NCI-H2227 (cell line): ENCODE measurements around the gene FMR1NB.
A peak's percentile ranks its signal among the peaks of the same experiment; 100 is the strongest.

ENCODE experiments used
- DNase-seq: peaks from one replicate; lab custom pipeline; 2025; ENCODE audit not compliant: unreplicated experiment; lab: John Stamatoyannopoulos, UW

FMR1NB gene

DNA sequence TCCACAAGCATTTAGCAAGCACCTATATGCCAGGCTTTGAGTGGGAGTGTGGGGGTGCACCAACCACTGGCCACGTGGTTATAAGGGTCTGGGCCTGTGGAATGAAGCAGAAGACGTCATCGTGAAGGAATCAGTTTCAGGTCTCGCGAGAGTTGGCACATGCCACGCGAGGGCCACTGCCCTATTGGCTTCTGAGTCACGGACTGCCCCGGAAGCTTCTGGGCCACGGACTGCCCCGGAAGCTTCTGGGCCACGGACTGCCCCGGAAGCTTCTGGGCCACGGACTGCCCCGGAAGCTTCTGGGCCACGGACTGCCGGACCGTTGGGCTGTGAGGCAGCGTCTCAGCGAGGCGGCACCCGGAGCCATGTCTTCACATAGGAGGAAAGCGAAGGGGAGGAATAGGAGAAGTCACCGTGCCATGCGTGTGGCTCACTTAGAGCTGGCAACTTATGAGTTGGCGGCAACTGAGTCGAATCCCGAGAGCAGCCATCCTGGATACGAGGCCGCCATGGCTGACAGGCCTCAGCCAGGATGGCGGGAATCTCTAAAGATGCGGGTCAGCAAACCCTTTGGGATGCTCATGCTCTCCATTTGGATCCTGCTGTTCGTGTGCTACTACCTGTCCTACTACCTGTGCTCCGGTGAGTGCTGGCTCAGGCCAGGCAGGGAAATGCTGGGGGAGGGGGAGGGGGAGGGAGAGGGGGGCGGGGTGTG lies at the start of gene FMR1NB:
FMR1NB (plus strand) TSS at position 300 of the 715 bp plus-strand sequence; CDS start at position 366, 66 bp downstream.
- peak; percentile 32 for DNase-seq

DNA sequence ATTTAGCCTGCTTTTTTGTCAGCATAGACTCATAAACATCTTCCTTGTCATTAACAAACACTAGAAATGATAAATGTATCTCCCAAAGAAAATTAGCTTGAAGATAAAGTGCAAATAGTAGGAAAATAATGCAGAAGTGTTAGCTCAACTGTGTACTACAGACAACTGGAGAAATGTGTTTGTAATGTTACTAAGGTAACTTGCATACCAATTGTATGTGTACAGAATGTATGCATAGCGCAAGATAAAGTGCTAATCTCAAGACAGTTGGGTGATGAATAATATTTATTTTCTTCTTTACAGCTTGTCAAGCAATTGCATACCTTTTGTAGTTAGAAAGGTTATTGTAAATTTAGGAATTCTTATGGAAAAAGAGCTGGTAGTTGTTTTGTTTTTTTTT lies 47.3 kb upstream of the FMR1NB start:
- DNase-seq = no peak

DNA sequence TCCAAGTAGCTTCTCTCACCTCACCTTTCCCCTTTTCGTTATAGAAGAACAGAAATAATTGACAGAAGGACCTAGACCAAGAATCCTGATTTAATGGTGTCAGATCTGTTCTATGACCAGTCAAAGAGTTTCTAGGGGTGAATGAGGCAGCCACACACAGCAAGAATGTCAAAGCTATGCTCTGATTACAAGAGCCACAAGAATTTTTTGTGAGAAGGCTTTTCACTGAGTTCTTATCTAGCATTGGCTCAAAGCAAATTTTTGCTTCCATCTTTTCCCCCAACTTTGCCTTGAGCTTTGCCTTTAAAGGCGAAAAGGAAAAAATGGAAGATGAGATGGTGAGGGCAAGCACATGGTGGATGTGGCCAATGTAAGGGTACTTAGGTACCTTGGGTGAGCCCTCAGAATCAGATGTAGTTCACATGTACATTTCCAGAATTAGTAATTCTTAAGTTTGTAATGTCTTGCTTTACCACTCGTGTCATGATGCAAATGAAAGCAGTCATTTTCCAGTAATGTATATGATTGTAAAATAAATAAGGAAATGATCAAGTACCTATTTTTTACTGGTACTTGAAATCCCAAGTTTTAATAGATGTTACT lies 45.9 kb upstream of the FMR1NB start:
- no peak for DNase-seq

DNA sequence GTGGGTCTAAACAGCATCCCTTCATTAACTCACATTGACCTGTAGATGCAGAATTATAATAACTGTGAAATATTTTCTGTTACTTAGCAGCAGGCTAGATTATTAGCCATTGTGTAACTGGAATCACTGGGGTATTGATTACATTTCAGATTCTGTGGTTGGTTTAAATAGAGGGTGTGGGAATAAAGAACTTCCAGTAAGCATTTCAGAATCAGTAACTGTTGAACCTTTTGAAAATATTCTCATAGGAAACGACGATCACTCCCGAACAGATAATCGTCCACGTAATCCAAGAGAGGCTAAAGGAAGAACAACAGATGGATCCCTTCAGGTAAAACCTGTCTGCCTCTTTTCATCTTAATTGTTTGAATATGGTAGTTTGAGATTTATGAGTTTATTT lies 35.9 kb upstream of the FMR1NB start:
- no peak for DNase-seq

- DNase-seq = no peak
These were observed 32.6 kb upstream of the FMR1NB start for GRCh38 chrX:147948531-147948930.

GRCh38 chrX:147950352-147950751 lies 30.8 kb upstream of the FMR1NB start:
- DNase-seq = no peak

- DNase-seq = no peak
These were observed 27.2 kb upstream of the FMR1NB start for GRCh38 chrX:147953976-147954375.

DNA sequence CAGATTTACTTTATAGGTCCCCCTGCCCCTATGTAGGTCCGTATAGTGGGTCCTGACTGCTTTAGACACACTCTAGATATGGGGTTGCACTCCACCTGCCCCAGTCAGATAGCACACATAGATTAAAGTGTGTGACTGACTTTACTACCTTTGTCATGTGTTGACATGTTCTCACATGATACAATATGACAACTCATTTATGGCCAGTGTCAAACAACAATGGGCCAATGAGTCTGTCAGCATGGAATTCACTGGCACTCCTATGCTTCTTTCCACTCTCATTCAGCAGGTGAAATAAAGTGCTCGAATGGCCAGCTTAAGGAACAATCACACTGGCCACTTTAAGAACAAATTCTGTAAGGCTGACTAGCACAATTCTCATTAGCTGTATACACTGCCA lies 23.8 kb upstream of the FMR1NB start:
- no peak for DNase-seq

DNA sequence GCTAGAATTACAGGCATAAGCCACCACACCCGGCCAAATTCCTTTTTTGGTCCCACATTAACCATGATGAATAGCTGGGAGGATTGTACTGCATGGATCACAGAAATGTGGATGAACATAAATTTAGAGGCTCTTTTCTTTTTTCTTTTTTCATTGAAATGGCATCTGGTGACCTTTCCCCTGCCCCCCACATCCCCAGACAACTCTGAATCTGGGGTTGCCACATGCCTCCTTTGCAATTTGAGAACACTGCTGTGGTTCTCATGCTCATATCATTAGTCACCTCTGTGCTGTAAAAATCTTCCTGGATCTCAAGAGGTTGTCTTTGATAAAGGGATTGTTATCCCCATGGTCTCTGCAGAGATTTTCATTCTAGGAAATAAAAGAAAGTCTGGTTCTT lies 22.8 kb upstream of the FMR1NB start:
- DNase-seq = no peak

DNA sequence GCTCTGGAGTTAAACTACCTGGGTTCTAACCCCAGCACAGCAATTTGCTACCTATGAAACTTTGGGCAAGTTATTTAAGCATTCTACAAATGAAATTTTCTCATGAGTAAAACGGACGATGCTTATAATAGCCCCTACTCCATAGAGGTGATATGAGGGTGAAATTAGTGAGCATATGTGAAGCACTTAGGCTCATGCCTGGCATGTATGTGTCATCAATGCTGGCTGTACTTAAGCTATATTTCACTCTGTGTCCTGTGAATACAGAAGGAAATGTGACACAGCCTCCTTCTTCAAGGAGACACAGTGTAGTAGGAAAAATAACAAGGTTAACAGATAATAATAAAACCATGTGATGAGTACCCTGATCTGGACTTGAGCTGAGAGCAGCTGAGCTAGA lies 20.4 kb upstream of the FMR1NB start:
- DNase-seq = no peak

GRCh38 chrX:147962476-147962875 lies 18.7 kb upstream of the FMR1NB start:
- no peak for DNase-seq

DNA sequence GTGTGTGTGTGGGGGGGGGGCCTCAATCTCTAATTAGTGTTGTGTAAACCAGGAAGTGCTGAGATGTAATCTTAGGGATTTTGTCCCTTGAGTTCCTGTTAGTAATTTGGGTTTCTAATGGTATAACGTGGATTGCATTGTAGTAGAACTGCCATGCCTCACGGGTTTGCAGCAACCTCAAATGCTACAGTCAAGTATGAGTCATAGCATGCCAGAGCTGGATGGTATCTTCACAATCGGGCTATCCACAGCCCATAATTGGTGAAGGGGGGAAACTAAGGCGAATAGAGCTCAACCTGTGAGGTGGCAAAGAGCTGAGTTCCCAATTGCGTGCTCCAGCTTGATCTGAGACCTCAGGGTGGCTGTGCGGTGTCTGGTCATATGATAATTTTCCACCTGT lies 2.2 kb upstream of the FMR1NB start:
- DNase-seq = no peak

GRCh38 chrX:148020329-148020728 lies 39.2 kb downstream of the FMR1NB start:
- no peak for DNase-seq

GRCh38 chrX:148024425-148025148 lies 43.5 kb downstream of the FMR1NB start:
- no peak for DNase-seq

GRCh38 chrX:148035380-148035779 lies 54.2 kb downstream of the FMR1NB start:
- no peak for DNase-seq

DNA sequence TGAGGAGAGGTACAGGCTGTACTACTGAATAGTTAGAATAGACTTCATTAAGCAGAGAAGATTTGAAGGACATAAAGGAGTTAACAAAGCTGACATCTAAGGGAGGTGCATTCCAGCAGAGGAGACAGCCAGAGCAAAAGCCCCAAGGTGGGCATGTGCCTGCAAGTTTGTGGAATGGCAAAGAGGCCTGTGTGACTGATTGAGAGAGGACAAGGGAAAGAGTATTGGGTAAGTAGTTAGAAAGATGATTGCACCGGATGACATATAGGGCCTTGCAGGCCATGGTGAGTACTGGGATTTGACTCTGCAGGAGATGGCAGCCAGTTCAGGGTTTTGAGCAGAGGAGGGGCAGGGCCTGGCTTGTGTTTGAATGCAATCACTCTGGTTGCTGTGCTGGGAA lies 55.9 kb downstream of the FMR1NB start:
- DNase-seq = no peak

DNA sequence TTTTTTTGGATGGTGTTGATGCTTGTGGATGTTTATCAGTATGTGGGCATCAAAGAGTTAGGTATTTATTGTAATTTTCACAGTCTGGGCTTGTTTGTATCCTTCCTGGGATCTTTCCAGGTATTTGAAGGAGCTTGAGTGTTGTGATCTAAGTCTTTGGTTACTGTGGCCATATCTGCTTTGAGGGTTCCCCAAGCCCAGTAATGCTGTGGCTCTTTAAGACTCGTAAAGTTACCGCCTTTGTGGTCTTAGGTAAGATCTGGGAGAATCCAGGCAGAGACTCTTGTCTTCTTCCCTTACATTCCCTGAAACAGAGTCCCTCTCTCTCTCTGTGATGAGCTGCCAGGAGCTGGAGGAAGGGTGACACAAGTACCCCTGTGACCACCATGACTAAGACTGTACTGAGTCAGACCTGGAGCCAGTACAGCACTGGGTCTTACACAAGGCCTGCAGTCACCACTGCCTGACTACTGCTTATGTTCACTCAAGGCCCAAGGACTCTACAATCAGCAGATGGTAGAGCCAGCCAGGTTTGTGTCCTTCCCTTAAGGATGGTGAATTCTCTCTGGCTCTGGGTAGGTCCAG lies 62.2 kb downstream of the FMR1NB start:
- DNase-seq = no peak

DNA sequence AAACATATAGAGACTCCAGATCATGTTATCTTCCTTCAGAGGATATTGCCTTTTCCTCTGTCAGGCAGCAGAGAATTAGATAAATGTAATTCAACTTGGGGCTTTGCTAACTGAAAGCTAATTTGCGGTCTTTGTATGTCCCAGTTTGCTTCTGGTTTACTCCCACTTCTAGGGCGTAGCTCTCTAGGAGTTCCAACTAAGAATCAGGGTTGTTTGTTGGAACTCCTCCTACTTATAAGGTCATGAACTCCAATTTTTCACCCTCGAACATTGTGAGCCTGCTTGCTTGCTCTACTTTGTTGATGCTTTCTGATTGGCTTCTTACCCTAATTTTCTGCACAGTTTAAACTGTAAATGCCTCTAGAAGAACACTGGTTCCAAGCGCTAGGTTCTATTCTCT lies 66.1 kb downstream of the FMR1NB start:
- no peak for DNase-seq

DNA sequence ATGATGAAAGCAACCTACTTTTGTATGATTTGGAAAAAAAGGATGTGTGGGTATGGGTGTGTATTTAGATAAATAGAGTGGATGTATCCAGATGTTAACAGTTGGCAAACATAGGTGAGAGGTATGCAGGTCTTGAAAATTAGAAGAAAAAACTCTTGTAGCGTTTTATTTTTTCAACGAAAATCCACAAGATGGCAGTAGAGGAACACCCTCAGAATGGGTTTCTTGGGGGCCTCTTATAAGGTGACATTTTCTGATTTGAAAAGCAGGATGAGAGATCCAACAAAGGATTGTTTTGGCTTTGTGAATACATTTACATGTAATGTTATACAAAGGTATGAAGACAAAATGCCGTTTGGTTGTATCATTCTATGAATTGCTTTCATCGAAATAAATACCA lies 68.3 kb downstream of the FMR1NB start:
- DNase-seq = peak; percentile 65

- DNase-seq = no peak
These were observed 70.8 kb downstream of the FMR1NB start for GRCh38 chrX:148051973-148052372.

- no peak for DNase-seq
These were observed 86.1 kb downstream of the FMR1NB start for GRCh38 chrX:148067285-148067684.
